ENCODE data around the gene C3AR1.
"Not testable (repeated sequence)": the region's sequence is repeated elsewhere in the genome, so short reads cannot be mapped to it uniquely, and the experiment has no call there.

C3AR1 gene

DNA sequence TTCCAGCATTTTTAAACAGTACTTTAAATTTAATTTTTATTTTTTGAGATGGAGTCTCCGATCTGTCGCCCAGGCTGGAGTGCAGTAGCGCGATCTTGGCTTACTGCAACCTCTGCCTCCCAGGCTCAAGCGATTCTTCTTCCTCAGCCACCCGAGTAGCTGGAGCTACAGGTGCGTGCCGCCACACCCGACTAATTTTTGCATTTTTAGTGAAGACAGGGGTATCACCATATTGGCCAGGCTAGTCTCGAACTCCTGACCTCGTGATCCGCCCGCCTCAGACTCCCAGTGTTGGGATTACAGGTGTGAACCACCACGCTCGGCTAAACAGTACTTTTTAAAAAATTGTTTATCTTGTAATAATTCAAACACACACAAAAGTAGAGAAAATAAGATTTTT lies 37.9 kb downstream of the C3AR1 start:
- Histone ChIP-seq H3K9me3 (ENCODE audit: control insufficient read depth, insufficient read depth, low read length) (no peaks in the 10 kb centered on the region), H3K27ac (ENCODE audit: low read depth, low read length) (no peak overlapping the region), H3K36me3 (ENCODE audit: control insufficient read depth, insufficient read depth, low read length) (no peaks in the 10 kb centered on the region), H3K27me3 (ENCODE audit: control insufficient read depth, insufficient read depth, low read length) (no peaks in the 10 kb centered on the region), H3K9ac (ENCODE audit: low read depth, low read length) (no peak overlapping the region), H3K4me3 (ENCODE audit: low read depth, low read length) (no peak overlapping the region), H3K4me1 (ENCODE audit: control insufficient read depth, insufficient read depth, low read length) (peaks cover 2% of the 10 kb centered on the region; the same call in 1 of the 2 replicates)

DNA sequence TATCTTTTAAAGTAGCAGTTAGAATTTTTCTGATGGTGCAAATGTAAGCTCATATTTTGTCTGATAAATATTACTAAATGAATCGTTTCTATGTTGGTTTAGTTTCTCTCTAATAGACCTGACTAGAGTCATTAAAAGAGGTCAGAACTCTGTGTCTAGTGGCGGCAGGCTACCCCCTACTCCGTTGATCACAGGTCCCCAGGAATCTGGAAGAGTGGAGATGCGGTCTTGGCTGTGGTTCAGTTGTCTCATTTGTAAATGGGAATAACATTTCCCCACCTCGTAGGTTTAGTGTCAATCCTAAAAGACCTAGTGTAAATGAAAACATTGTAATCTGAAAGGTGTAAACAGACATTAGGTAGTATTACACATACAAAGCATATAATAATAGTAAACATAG lies 38.3 kb downstream of the C3AR1 start:
- H3K27me3 ChIP-seq (ENCODE audit: control insufficient read depth, insufficient read depth, low read length), result no peaks in the 10 kb centered on the region
- H3K9ac ChIP-seq (ENCODE audit: low read depth, low read length), result no peak overlapping the region
- H3K9me3 ChIP-seq (ENCODE audit: control insufficient read depth, insufficient read depth, low read length), result no peaks in the 10 kb centered on the region
- peak overlapping the region; percentile 78 for H3K4me3 ChIP-seq (ENCODE audit: low read depth, low read length)
- H3K27ac ChIP-seq (ENCODE audit: low read depth, low read length), result no peak overlapping the region
- no peaks in the 10 kb centered on the region for H3K36me3 ChIP-seq (ENCODE audit: control insufficient read depth, insufficient read depth, low read length)
- H3K4me1 ChIP-seq (ENCODE audit: control insufficient read depth, insufficient read depth, low read length), result peaks cover 2% of the 10 kb centered on the region; the same call in 1 of the 2 replicates

DNA sequence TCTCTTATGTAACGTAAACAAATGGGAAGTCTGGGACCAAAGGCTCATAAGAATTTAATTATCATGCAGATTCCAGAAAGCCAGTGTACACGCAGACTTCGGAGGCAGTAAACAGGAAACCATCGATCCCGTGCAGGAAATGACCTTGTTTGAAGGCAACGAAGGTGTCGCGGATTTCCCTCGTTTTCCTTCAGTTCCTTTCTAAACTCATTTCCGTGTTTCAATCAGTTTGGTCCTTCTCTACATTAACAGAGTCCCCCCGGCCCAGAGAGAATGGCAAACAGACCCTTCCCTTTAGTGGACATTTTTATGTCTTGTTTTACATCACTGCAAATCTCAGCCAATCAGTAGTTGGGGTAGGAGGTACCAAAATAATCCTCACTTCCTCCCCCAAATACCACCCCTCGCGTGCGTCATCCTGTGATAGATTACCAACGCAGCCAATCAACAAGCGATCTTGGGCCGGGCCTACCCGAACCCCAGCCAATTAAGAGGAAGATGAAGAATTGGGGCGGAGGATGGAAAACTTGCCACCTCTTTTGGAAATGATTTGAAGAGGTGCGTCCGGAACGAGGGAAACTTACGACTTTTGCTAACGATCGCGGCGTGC lies 39.8 kb downstream of the C3AR1 start:
- Histone ChIP-seq H3K27ac (ENCODE audit: low read depth, low read length) (peak overlapping the region; percentile 100), H3K27me3 (ENCODE audit: control insufficient read depth, insufficient read depth, low read length) (no peaks in the 10 kb centered on the region), H3K4me1 (ENCODE audit: control insufficient read depth, insufficient read depth, low read length) (no peaks in the 10 kb centered on the region), H3K4me3 (ENCODE audit: low read depth, low read length) (peak overlapping the region; percentile 78), H3K36me3 (ENCODE audit: control insufficient read depth, insufficient read depth, low read length) (no peaks in the 10 kb centered on the region), H3K9me3 (ENCODE audit: control insufficient read depth, insufficient read depth, low read length) (no peaks in the 10 kb centered on the region), H3K9ac (ENCODE audit: low read depth, low read length) (peak overlapping the region; percentile 76)

GRCh38 chr12:8018666-8019581 lies 47.2 kb downstream of the C3AR1 start:
- peak overlapping the region; percentile 76 for H3K4me3 ChIP-seq (ENCODE audit: low read depth, low read length)
- H3K4me1 ChIP-seq (ENCODE audit: control insufficient read depth, insufficient read depth, low read length), result peaks cover 2% of the 10 kb centered on the region; the same call in 1 of the 2 replicates
- H3K9ac ChIP-seq (ENCODE audit: low read depth, low read length), result peak overlapping the region; percentile 45; the same call in 1 of the 2 replicates
- H3K27me3 ChIP-seq (ENCODE audit: control insufficient read depth, insufficient read depth, low read length), result no peaks in the 10 kb centered on the region
- H3K27ac ChIP-seq (ENCODE audit: low read depth, low read length), result peak overlapping the region; percentile 33
- no peaks in the 10 kb centered on the region for H3K9me3 ChIP-seq (ENCODE audit: control insufficient read depth, insufficient read depth, low read length)
- H3K36me3 ChIP-seq (ENCODE audit: control insufficient read depth, insufficient read depth, low read length), result no peaks in the 10 kb centered on the region

GRCh38 chr12:8018213-8018612 lies 47.9 kb downstream of the C3AR1 start:
- not testable (repeated sequence) for H3K4me1 ChIP-seq (ENCODE audit: control insufficient read depth, insufficient read depth, low read length); H3K9ac ChIP-seq (ENCODE audit: low read depth, low read length); H3K27me3 ChIP-seq (ENCODE audit: control insufficient read depth, insufficient read depth, low read length); H3K9me3 ChIP-seq (ENCODE audit: control insufficient read depth, insufficient read depth, low read length); H3K36me3 ChIP-seq (ENCODE audit: control insufficient read depth, insufficient read depth, low read length); H3K27ac ChIP-seq (ENCODE audit: low read depth, low read length)
- peak overlapping the region; percentile 76 for H3K4me3 ChIP-seq (ENCODE audit: low read depth, low read length)

DNA sequence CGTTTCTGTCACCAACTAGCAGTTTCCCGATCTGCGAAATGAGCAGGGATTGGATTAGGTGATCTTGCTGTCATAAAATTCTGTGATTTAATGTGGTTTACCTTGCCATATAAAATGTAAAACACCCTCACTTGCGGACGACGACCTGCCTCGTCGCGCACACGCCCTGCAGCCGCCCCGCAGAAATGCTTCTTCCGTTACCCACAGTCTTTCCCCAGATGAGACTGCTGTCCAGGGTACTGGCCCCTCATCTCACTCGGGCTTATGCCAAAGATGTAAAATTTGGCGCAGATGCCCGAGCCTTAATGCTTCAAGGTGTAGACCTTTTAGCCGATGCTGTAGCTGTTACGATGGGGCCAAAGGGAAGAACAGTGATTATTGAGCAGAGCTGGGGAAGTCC lies 51.3 kb downstream of the C3AR1 start:
- no peak overlapping the region for H3K4me3 ChIP-seq (ENCODE audit: low read depth, low read length)

GRCh38 chr12:8012651-8013309 lies 53.4 kb downstream of the C3AR1 start:
- Histone ChIP-seq H3K36me3 (ENCODE audit: control insufficient read depth, insufficient read depth, low read length) (no peaks in the 10 kb centered on the region), H3K4me1 (ENCODE audit: control insufficient read depth, insufficient read depth, low read length) (no peaks in the 10 kb centered on the region), H3K9me3 (ENCODE audit: control insufficient read depth, insufficient read depth, low read length) (no peaks in the 10 kb centered on the region), H3K27me3 (ENCODE audit: control insufficient read depth, insufficient read depth, low read length) (no peaks in the 10 kb centered on the region), H3K9ac (ENCODE audit: low read depth, low read length) (no peak overlapping the region), H3K27ac (ENCODE audit: low read depth, low read length) (no peak overlapping the region), H3K4me3 (ENCODE audit: low read depth, low read length) (no peak overlapping the region)

More for the DNA sequence above, 51.3 kb downstream of the C3AR1 start:
- Histone ChIP-seq H3K9ac (ENCODE audit: low read depth, low read length) (no peak overlapping the region), H3K9me3 (ENCODE audit: control insufficient read depth, insufficient read depth, low read length) (no peaks in the 10 kb centered on the region), H3K27me3 (ENCODE audit: control insufficient read depth, insufficient read depth, low read length) (no peaks in the 10 kb centered on the region), H3K27ac (ENCODE audit: low read depth, low read length) (no peak overlapping the region), H3K4me1 (ENCODE audit: control insufficient read depth, insufficient read depth, low read length) (peaks cover 2% of the 10 kb centered on the region; the same call in 1 of the 2 replicates), H3K36me3 (ENCODE audit: control insufficient read depth, insufficient read depth, low read length) (no peaks in the 10 kb centered on the region)

DNA sequence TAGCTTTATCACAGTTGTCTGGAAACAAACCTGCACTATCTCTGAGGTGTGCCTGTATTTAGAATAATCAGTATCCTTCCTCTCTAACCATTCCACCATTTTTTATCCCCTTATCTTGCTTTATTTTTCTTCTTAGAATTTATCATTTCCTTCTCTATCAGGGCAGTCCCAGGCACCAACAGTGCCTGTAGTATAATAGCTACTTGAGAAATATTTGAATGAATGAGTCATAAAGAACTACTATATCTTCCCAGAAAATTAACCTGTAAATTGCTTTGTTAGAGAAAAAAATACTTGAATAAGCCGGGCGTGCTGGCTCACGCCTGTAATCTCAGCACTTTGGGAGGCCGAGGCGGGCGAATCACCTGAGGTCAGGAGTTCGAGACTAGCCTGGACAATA lies 54.8 kb downstream of the C3AR1 start:
- no peaks in the 10 kb centered on the region for H3K36me3 ChIP-seq (ENCODE audit: control insufficient read depth, insufficient read depth, low read length)
- no peak overlapping the region for H3K9ac ChIP-seq (ENCODE audit: low read depth, low read length)
- H3K27ac ChIP-seq (ENCODE audit: low read depth, low read length), result no peak overlapping the region
- H3K4me3 ChIP-seq (ENCODE audit: low read depth, low read length), result no peak overlapping the region
- no peaks in the 10 kb centered on the region for H3K9me3 ChIP-seq (ENCODE audit: control insufficient read depth, insufficient read depth, low read length)
- H3K4me1 ChIP-seq (ENCODE audit: control insufficient read depth, insufficient read depth, low read length), result no peaks in the 10 kb centered on the region
- H3K27me3 ChIP-seq (ENCODE audit: control insufficient read depth, insufficient read depth, low read length), result no peaks in the 10 kb centered on the region

Measured in HUES48 (cell line).